Neural progenitor cell (in vitro differentiated cells): ENCODE data around the gene SLC6A9.

Experiments
- EZH2phosphoT487 ChIP-seq: fragments of 200-600 bp; sonication (generic); IDR thresholded peaks from 2 replicates; pipeline ENCODE4 v1.6.1; 2017; ENCODE audit warnings: antibody characterized with exemption
- TF ChIP-seq, protein P1 (sequence below): fragments of 200-600 bp; sonication (generic); IDR thresholded peaks from 2 replicates; pipeline ENCODE4 v1.5.1; 2017; ENCODE audit warnings: antibody characterized with exemption, mild to moderate bottlenecking

DNA sequence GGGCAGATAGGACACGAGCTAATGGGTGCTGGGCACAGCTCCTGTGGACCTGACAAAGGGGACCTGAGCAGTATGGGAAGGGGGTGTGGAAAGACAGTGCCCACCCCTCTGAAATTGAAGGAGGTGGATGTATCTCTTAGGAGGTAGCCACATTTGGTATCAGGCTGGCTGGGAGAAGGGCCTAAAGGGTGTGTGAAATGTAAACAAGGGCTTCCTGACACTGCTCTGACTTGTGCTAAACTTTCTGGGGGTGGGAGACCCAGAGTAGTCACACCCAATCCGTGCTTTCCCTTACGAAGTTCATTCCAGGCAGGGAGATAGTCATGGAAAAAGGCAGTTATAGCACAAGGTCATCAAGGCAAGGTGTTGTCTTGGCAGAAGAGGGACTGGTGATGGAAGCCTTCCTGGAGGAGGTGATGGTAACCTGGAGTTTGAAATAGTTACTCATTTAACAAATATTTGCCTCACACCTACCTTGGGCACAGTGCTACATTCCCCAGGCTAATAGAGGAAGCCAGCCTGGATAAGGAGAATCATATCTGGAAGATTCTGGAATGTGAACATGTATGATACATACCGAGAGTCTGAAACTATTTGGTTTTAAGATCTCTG lies 45.2 kb downstream of the SLC6A9 start:
- TF ChIP-seq, protein P1, sequence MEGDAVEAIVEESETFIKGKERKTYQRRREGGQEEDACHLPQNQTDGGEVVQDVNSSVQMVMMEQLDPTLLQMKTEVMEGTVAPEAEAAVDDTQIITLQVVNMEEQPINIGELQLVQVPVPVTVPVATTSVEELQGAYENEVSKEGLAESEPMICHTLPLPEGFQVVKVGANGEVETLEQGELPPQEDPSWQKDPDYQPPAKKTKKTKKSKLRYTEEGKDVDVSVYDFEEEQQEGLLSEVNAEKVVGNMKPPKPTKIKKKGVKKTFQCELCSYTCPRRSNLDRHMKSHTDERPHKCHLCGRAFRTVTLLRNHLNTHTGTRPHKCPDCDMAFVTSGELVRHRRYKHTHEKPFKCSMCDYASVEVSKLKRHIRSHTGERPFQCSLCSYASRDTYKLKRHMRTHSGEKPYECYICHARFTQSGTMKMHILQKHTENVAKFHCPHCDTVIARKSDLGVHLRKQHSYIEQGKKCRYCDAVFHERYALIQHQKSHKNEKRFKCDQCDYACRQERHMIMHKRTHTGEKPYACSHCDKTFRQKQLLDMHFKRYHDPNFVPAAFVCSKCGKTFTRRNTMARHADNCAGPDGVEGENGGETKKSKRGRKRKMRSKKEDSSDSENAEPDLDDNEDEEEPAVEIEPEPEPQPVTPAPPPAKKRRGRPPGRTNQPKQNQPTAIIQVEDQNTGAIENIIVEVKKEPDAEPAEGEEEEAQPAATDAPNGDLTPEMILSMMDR = no peak
- no peak for TF ChIP-seq EZH2phosphoT487
